GM19372 (cell line): ENCODE results near the gene FAM161A.
"Not testable (repeated sequence)": the region's sequence is repeated elsewhere in the genome, so short reads cannot be mapped to it uniquely, and the experiment has no call there.

ENCODE experiments used
- ATAC-seq: cut with Tn5 transposase; IDR thresholded peaks from one replicate; pipeline ENCODE4 v1.9.1; 2021; ENCODE audit warnings: mild to moderate bottlenecking, low read depth, moderate library complexity; ENCODE audit not compliant: unreplicated experiment

Gene FAM161A

DNA sequence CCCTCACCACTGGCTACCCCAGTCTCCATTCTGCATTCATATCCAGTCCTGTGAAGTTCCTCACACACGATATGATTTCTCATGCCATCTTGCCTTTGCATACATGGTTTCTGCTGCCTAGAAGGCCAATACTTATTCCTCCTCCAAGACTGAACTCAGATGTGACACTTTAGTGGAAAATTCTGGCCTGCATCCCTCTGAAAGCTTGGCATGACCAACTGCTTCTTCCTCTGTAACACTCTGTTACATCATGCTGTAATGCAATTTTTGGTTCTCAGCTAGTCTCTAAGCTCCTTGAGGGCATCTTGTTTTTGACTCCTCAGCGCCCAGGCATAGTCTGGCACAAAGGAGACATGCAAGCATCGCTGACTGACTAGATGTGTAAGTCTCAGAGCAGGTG is 12.6 kb downstream of the FAM161A start:
- no peak for ATAC-seq

DNA sequence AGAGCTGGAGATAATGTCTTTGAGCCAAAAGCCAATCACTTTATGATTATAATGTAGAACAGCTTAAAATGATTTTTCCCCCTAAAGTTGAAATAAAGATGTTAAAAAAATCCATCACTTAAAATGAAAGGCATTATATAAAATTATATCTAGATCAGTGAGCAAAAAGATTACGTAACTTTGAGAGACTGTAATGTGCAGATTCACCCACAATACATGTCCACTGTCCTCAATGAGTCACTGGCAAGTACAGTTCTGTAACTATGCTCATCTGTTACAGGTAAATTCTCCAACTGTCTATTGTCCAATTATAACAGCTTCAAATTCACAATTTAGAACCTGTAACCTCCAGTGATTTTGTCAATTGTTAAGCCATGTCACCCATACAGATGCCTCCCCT is 19.0 kb downstream of the FAM161A start:
- ATAC-seq = no peak

DNA sequence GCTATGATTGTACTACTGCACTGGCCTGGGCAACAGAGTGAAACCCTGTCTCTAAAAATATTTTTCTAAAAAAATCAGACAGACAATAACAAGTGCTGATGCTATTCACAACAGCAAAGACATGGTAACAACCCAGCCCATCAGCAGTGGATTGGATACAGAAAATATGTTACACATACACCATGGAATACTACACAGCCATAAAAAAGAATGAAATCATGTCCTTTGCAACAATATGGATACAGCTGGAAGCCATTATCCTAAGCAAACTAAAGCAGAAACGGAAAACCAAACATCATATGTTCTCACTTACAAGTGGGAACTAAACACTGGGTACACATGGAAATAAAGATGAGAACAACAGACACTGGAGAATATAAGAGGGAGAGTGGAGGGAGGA is 19.9 kb downstream of the FAM161A start:
- ATAC-seq = no peak

DNA sequence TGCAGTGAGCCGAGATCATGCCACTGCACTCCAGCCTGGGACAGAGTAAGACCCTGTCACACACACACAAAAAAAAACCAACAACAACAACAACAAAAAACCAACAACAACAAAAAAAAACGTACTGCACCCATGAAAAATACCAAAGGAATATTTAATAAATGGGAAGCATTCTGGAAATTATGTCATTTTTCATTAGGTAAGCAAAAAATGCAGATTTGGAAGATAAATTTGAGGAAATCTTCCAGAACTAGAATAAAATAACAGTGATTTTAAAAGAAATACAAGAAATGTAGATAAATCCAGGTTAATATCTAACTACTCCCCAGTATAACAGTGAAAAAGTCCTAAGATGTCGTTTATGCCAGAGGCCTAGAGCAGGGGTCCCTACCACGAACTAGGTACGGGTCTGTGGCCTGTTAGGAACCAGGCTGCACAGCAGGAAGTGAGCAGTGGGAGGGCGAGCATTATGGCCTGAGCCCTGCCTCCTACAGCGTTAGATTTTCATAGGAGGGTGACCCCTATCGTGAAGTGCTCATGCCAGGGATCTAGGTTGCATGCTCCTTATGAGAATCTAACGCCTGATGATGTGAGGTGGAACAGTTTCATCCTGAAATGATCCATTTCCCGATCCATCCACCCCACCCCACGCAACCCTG is 21.5 kb downstream of the FAM161A start:
- no peak for ATAC-seq

DNA sequence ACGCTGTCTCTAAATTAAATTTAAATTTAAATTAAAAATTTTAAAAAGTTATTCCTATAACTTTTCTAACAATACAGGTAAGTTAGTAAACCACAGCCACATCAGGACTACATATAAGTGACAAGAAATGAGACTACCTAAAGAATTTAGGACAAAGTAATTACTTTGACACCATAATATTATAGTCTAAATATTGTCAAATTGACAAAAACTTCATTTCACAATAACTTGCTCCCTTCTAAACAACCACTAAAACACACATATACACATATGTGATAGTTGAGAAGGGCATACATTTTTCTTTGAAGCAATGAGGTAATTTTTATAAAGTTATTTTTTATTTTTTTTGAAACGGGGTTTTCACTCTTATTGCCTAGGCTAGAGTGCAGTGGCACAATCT is 31.6 kb downstream of the FAM161A start:
- no peak for ATAC-seq

DNA sequence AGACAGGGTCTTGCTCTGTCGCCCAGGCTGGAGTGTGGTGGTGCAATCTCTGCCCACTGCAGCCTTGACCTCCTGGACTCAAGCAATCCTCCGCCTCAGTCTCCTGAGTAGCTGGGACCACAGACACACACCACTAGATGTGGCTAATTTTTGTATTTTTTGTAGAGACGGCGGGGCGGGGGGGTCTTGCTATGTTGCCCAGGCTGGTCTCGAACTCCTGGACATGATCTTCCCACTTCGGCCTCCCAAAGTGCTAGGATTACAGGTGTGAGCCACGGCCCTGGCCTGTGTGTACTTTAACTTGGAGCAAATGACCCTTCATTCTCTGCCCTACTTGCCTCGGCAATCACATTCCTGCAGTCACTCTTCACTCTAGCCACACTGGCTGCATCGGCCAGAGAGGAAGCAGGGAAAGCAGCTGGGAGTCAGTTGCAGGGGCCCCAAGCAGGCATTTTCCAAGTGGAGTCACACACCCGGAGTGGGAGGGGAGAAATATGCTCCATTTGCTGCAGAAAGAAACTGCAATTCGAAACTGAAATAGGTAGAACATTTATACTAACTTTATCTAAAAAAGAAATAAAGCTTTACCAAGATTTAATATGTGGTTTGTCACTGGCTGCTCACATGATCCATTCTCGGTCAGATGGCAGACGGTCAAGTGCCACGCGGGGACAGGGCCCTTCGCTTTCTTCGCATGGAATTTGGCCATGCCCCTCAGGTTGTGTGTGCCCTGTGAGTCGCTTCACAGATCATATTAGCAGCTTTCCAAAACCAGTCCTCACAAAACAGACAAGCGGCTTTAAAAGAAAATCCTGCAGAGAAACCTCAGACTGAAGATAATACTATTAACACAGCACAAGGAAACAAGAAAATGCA is 37.1 kb downstream of the FAM161A start:
- no peak for ATAC-seq

DNA sequence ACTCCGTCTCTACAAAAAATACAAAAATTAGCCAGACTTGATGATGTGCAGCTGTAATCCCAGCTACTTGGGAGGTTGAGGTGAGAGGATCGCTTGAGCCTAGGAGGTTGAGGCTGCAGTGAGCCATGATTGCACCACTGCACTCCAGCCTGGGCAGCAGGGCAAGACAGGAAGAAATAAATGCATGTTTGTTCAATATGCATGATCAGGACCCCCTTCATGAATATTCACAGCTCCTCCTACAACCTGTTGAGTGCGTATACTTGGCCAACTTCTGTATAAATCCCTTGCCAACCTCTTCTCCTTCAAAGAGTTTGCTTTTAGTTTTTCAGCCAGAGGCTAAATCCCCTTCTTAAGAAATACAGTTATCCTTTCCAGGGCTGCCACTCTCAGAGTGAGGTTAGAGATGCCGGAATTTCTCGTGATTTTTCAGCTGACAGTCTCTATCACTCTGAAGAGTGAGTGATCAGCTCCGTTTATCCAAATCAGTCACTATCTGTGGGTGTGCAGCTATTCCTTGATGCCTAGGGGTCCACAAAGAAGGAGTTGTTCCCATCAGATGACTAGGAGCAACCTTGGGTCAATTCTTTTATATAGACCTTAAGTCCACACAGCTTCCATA is 39.2 kb downstream of the FAM161A start:
- no peak for ATAC-seq

DNA sequence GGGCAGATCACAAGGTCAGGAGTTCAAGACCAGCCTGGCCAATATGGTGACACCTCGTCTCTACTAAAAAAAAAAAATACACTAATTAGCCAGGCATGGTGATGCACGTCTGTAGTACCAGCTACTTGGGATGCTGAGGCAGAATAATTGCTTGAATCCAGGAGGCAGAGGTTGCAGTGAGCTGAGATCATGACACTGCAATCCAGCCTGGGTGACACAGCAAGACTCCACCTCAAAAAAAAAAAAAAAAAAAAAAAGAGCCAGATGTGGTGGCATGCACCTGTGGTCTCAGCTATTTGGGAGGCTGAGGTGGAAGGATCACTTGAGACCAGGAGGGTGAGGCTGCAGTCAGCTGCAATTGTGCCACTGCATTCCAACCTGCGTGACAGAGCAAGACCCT is 40.5 kb downstream of the FAM161A start:
- not testable (repeated sequence) for ATAC-seq

DNA sequence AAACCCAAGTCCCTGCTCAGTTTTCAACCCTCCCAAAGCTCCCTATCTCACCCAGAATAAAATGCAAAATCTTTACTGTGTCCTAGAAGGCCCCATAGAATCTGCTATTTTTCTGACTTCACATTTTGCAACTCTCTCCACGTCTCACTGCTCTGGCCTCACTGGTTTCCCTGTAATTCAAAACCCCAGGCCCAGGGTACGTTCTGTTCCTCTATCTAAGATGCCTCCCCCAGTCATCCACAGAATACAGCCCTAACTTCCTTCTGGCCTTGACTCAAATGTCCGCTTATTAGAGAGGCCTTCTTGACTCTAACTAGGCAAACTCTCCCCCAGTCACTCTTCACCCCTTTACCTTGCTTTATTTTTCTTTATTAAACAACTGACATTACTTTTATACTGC is 42.0 kb downstream of the FAM161A start:
- no peak for ATAC-seq

DNA sequence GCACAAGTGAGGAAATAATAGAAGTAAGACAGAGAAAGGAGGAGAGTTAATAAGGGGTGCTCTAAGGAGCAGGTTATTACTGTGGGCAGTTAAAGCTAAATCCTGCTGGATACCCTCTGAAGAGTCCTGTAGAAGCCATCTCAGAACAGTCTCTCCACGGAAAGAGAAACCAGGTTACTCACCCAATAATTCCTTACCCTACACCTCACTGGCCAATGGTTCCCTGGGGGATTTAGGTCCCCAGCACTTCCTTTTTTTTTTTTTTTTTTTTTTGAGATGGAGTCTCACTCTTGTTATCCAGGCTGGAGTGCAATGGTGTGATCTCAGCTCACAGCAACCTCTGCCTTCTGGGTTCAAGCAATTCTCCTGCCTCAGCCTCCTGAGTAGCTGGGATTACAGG is 43.7 kb downstream of the FAM161A start:
- ATAC-seq = not testable (repeated sequence)

DNA sequence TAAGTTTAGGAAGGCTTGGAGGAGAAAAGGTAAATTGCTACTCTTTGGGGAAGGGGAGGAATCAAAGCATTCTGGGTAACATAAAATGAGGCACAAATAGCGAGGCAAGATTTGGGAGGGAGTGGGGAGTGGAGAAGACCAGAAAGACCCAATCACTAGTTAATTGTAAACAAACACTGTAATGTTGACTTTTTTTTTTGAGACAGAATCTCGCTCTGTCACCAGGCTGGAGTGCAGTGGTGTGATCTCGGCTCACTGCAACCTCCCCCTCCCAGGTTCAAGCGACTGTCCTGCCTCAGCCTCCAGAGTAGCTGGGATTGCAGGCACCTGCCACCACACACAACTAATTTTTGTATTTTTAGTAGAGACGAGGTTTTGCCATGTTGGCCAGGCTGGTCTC is 45.2 kb downstream of the FAM161A start:
- ATAC-seq = not testable (repeated sequence)

DNA sequence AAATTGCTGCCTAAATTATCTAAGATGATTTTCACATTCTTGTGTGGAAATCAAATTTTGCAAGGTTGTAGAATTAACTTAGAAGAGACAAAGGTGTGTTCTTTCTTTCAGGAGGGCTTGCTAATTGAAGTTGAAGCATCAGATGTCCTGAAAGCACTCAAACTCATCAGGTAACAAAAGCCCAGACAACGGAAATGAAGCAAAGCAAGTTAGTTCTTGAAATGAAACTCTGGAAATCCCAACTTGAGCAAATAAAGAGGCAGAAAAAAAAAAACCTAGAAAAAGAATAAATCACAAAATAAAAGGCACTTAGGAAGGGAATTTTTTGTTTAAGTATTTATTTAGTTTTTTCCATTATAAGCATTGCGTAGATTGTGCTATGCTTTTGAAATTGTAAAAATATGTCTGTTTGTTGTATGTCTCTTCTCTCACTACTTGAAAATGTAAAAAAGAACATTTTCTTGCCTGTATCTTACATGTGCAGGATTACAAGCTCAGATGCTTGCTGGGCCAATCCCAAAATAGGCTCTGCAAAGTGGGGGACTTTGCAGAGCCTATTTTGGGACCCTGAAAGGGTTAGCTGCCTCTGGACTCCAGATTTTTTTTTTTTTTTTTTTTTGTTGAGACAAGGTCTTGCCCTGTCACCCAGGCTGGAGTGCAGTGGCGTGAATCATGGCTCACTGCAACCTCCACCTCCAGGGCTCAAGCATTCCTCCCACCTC is 46.7 kb downstream of the FAM161A start:
- no peak for ATAC-seq

DNA sequence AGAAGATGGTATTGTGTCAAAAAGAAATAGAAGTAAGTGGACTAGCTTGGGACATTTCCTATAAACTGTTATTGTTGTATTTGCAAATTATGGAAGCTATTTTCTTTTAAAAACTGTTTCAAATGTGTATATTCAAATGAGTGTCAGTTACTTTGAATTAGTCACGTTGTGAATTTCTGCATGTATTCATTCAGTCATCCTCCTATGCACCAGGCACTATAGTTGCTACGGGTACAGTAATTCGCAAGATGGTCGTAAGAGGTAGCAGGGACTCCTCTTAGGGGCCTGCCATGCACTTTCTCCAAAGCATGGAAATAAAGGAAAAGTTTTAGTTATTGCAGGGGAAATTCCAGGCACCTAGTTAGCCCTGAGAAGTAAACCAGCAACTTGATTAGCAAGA is 51.3 kb downstream of the FAM161A start:
- no peak for ATAC-seq

DNA sequence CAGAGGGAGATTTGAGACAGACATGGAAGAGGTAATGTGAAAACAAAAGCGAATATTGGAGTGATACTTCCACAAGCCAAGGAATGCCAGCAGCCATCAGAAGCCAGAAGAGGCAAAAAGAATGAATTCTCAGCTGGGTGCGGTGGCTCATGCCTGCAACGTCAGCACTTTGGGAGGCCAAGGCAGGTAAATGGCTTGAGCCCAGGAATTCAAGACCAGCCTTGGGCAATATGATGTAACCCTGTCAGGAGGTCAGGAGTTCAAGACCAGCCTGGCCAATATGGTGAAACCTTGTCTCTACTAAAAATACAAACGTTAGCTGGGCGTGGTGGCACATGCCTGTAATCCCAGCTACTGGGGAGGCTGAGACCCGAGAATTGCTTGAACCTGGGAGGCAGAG is 54.8 kb downstream of the FAM161A start:
- ATAC-seq = no peak

DNA sequence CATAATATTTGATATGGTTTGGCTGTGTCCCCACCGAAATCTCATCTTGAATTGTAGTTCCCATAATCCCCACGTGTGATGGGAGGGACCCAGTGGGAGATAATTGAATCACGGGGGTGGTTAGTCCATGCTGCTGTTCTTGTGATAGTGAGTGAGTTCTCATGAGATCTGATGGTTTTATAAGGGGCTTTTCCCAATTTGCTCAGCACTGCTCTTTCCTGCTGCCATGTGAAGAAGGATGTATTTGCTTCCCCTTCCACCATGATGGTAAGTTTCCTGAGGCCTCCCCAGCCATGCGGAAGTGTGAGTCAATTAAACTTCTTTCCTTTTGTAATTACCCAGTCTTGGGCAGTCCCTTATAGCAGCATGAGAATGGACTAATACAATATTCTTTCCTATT is 56.4 kb downstream of the FAM161A start:
- not testable (repeated sequence) for ATAC-seq

DNA sequence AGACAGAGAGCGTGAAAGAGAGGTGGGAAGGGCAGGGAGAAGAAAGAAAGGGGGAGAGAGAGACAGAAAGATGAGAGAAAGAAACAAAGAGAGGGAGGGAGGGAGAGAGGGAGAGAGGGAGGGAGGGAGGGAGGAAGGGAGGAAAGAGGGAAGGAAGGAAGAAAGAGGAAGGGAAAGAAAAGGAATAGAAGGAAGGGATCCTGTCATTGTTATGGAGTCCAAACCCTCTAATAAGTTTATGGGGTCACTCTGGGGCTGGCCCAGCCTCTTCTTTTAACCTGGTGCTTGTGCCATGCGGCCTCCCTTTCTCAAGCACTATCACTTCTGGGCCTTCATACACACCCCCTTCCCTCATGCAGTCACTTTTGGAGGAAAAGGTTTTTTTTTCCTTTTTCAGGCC is 58.5 kb downstream of the FAM161A start:
- no peak for ATAC-seq

DNA sequence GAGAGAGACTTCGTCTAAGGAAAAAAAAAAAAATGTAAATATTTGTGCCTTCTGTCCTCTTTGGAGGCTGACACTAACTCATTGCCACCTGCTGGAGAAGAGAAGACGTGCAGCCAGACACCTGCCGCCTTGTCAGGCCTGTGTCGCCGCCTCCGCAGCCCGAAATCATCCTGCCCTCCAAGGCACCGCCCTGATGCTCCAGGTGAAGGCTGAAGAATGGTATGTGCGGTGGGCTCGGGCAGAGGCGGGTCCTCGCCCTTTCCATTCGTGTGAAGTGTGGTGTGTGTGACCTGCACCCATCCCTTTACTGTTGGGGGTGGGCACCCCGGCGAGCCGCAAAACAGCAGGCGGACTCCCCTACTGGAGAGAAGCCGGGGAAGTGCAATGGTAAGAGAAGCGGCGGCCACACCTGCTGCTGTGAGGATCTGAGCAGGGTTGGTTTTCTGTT is 60.4 kb downstream of the FAM161A start:
- peak; percentile 65 for ATAC-seq

DNA sequence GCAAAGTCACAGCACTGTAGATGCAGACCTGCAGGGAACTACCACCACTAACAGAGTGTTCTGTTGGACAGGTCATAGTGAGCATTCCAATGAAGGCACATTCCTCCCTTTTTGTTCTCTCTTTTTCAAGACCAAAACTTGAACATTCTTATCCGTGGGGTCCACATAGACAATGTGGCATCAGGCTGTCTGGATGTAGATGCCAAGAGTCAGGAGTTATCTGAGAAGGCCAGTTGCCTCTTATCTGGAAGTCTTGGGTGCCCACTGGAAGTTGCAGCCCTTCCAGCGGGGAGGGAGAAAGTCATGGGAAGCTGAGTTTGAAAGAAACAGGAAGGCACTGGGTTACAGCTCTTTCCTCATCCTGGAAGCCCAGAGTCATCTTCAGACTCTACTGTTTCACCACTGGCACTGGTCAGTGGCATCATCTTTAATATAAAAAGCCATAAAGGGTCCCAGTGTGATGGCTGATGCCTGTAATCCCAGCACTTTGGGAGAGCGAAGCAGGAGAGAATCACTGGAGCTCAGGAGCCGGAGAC is 61.4 kb downstream of the FAM161A start:
- ATAC-seq = no peak

DNA sequence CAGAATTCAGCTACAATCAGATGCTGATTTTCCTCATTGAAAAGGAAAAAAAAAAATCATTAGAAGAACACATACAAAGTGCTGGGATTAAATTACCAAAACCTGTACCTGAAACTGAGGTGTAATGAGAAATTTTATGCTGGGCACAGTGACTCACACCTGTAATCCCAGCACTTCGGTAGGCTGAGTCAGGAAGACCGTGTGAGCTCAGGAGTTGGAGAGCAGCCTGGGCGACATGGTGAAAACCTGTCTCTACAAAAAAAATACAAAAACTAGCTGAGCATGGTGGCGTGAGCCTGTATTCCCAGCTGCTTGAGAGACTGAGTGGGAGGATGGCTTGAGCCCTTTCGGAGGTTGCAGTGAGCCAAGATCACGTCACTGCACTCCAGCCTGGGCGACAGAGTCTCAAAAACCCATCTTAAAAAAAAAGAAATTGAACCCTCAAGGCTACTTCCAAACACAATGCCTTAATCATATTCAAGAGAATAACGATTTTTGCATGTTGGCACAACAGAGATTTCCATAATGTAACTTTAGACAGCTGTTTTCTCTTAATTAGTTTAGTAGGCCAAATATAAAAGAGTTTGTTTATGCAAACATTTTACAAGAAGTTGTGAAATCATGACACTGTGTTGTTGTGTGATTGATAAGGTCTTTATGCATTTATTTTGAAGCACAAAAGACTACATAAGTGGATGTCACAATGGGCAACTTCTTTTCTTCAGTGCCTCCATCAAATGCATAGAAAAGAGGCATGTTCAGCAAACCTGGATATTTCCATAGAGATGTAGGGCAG is 63.9 kb downstream of the FAM161A start:
- no peak for ATAC-seq
